SU-DHL-6 (cell line): ENCODE results near the gene PUSL1.

Source experiments
- CTCF ChIP-seq: fragments of 200-600 bp; sonication (generic); IDR thresholded peaks from one replicate; pipeline ENCODE4 v1.5.1; 2017; ENCODE audit warnings: antibody characterized with exemption, mild to moderate bottlenecking, low read length, moderate library complexity; ENCODE audit not compliant: insufficient read depth, poor library complexity, severe bottlenecking
- EZH2phosphoT487 ChIP-seq: fragments of 200-600 bp; sonication (generic), shearing (Covaris generic); conservative IDR thresholded peaks from 2 replicates; pipeline ENCODE4 v1.6.1; 2018; ENCODE audit warnings: mild to moderate bottlenecking, antibody characterized with exemption, low read length, moderate library complexity, mixed read lengths

DNA sequence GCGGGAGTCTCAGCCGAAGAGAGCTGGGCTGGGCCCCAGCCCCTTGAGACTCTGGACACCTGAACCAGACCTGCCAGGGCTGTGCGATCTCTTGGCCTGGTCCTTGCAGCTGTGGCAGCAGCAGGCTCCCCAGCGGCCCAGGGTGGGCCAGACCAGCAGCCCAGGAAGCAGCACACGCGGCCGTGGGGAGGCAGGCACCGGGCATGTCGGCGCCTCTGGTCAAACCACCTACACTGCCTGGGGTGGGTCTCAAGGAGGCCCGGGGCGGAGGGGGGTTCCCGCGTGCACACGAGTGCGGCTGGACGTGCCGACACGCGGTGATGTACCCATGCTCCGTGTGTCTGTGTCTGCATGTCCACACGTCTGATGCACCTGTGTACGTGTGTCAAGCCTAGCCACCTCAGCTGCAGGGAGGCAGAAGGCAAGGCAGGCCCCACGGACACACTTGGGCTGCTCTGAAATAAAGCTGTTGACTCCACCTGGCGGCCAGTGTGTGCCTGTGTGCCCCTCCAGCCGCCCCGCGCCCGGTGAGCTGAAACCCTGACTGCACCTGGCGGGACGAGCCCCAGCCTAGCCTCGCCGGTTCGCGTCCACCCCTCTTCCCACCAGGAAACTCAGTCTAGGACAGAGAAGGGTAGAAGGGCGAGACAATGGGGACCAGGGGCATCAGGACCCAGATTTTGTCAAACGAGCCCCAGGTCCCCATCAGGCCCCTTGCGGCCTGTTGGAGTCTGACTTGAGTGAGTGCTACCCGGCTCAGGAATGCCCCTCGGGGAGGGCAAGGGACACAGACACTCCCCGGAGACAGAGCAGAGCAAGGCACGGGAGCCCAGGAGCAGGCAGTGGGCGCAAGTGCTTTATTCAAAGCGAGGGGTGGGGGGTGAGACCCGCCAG lies 16.6 kb upstream of the PUSL1 start:
- TF ChIP-seq CTCF (peak; percentile 65), EZH2phosphoT487 (no peak)
